ENCODE measurements around the gene FHIT.

The FHIT gene

GRCh38 chr3:59927056-59927455, 1324.2 kb downstream of the FHIT start:
- no peak for DNase-seq (ENCODE audit: low read depth)

GRCh38 chr3:59925946-59926345, 1325.3 kb downstream of the FHIT start:
- no peak for DNase-seq (ENCODE audit: low read depth)

GRCh38 chr3:59922192-59922591, 1329.1 kb downstream of the FHIT start:
- DNase-seq (ENCODE audit: low read depth): no peak

GRCh38 chr3:59920822-59921221, 1330.4 kb downstream of the FHIT start:
- DNase-seq (ENCODE audit: low read depth): no peak

- no peak for DNase-seq (ENCODE audit: low read depth)
Measured at GRCh38 chr3:59919586-59919985, 1331.7 kb downstream of the FHIT start.

- no peak for DNase-seq (ENCODE audit: low read depth)
Measured at GRCh38 chr3:59914251-59914650, 1337.0 kb downstream of the FHIT start.

GRCh38 chr3:59913645-59914044, 1337.6 kb downstream of the FHIT start:
- DNase-seq (ENCODE audit: low read depth): no peak

GRCh38 chr3:59908701-59909100, 1342.6 kb downstream of the FHIT start:
- DNase-seq (ENCODE audit: low read depth): no peak

GRCh38 chr3:59908280-59908679, 1343.0 kb downstream of the FHIT start:
- no peak for DNase-seq (ENCODE audit: low read depth)

GRCh38 chr3:59904296-59904695, 1347.0 kb downstream of the FHIT start:
- DNase-seq (ENCODE audit: low read depth): no peak

GRCh38 chr3:59899061-59899460, 1352.2 kb downstream of the FHIT start:
- DNase-seq (ENCODE audit: low read depth): no peak

- no peak for DNase-seq (ENCODE audit: low read depth)
Measured at GRCh38 chr3:59895972-59896371, 1355.3 kb downstream of the FHIT start.

- DNase-seq (ENCODE audit: low read depth): no peak
Measured at GRCh38 chr3:59894425-59895121, 1356.7 kb downstream of the FHIT start.

GRCh38 chr3:59890639-59891038, 1360.6 kb downstream of the FHIT start:
- DNase-seq (ENCODE audit: low read depth): no peak

GRCh38 chr3:59886790-59887189, 1364.5 kb downstream of the FHIT start:
- DNase-seq (ENCODE audit: low read depth): no peak

GRCh38 chr3:59885899-59886400, 1365.3 kb downstream of the FHIT start:
- no peak for DNase-seq (ENCODE audit: low read depth)

GRCh38 chr3:59885101-59885500, 1366.2 kb downstream of the FHIT start:
- DNase-seq (ENCODE audit: low read depth): no peak

GRCh38 chr3:59884409-59884808, 1366.8 kb downstream of the FHIT start:
- DNase-seq (ENCODE audit: low read depth): no peak

GRCh38 chr3:59882746-59883145, 1368.5 kb downstream of the FHIT start:
- no peak for DNase-seq (ENCODE audit: low read depth)

- no peak for DNase-seq (ENCODE audit: low read depth)
Measured at GRCh38 chr3:59880717-59881116, 1370.5 kb downstream of the FHIT start.

GRCh38 chr3:59879031-59879581, 1372.1 kb downstream of the FHIT start:
- peak; percentile 10 for DNase-seq (ENCODE audit: low read depth)

GRCh38 chr3:59878038-59878427, 1373.2 kb downstream of the FHIT start:
- DNase-seq (ENCODE audit: low read depth): peak; percentile 15

- no peak for DNase-seq (ENCODE audit: low read depth)
Measured at GRCh38 chr3:59877263-59878037, 1373.8 kb downstream of the FHIT start.

All from EH (cell line).